Measurements from ENCODE around the gene TCF7L2.

Gene TCF7L2

DNA sequence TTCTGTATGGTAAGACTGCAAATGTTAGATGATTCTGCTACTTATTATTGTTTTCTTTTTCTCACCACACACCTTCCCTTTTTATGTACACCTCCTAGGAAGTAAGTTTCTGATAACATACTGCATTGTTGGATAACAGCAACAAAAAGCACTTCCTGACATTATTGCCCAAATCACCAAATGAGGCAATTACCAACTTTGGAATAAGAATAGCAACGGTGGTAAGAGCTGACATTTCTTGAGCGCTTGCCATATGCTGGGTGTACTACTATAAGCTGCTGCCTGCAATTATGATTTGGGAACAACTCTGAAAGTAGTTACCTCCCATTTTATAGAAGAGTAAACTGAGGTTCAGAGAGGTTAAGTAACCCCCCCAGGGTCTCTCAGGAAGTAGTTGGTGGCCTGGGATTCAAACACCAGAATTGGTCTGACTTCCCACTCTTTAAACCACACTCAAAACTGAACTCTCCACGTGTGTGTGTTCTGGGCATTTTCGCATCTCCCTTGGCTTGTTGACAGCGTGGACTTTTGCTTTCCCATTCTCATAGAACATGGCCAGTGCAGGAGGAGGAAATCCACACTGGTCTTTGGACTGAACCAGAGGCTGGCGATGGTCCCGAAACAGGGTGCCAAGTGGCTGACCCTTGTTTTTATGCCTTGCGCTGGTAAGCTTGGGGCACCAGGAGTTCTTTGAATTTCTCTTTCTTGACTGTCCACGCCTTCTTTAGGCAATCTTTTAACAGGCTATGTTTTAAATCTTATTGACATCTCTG is 71.4 kb downstream of the TCF7L2 start:
- no peak for DNase-seq (ENCODE audit: low read depth)
- TF ChIP-seq, protein P1, sequence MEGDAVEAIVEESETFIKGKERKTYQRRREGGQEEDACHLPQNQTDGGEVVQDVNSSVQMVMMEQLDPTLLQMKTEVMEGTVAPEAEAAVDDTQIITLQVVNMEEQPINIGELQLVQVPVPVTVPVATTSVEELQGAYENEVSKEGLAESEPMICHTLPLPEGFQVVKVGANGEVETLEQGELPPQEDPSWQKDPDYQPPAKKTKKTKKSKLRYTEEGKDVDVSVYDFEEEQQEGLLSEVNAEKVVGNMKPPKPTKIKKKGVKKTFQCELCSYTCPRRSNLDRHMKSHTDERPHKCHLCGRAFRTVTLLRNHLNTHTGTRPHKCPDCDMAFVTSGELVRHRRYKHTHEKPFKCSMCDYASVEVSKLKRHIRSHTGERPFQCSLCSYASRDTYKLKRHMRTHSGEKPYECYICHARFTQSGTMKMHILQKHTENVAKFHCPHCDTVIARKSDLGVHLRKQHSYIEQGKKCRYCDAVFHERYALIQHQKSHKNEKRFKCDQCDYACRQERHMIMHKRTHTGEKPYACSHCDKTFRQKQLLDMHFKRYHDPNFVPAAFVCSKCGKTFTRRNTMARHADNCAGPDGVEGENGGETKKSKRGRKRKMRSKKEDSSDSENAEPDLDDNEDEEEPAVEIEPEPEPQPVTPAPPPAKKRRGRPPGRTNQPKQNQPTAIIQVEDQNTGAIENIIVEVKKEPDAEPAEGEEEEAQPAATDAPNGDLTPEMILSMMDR (IDR thresholded peaks at IDR 0.05; ENCODE audit: control insufficient read depth, insufficient read depth, low read depth, low read length, missing control alignments) = no peak

DNA sequence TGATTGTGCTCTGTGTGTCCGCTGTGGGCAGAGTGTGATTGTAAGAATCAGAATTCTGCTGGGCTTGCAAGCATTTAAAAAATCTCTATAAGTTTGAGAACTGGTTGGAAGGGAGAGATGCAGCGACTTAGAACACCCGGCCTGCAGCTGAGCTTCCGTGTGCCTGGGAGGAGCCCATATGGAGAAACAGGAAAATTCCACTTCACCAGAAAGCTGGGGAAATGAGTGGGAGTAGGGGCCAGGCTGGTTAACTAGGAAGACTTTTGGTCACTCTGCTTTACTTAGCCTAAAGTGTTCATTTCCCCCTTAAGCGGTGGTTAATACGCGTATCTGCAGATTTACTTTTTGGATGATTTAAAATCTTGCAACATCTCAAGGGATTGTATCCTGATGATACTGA is 72.2 kb downstream of the TCF7L2 start:
- DNase-seq (ENCODE audit: low read depth) = no peak
- no peak overlapping the region for H3K4me3 ChIP-seq (ENCODE audit: control insufficient read depth, low read depth, low read length)
- TF ChIP-seq, protein P1 (IDR thresholded peaks at IDR 0.05; ENCODE audit: control insufficient read depth, insufficient read depth, low read depth, low read length, missing control alignments) = no peak

More for the DNA sequence above, 71.4 kb downstream of the TCF7L2 start:
- H3K4me3 ChIP-seq (ENCODE audit: control insufficient read depth, low read depth, low read length) = no peak overlapping the region

DNA sequence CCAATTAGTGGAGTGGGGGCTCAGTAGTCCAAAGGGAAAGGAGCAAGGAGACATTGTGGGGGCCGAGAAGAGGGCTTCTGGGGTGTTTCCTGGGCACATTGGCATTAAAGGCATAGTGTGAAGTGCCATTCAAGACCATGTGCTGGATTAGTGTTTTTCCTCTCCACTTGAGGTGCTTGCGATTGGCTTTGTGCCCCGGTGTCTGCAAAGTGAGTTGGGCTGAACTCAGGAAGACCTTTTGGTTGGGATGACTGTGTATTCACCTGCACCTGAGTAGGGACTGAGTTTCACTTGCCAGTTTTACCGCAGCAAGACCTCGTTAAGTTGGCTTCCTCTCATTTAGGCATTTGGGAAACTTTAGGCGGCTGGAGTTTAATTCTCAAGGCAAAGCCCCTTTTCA is 73.0 kb downstream of the TCF7L2 start:
- H3K4me3 ChIP-seq (ENCODE audit: control insufficient read depth, low read depth, low read length) = no peak overlapping the region
- DNase-seq (ENCODE audit: low read depth) = no peak
- TF ChIP-seq, protein P1 (IDR thresholded peaks at IDR 0.05; ENCODE audit: control insufficient read depth, insufficient read depth, low read depth, low read length, missing control alignments) = no peak

DNA sequence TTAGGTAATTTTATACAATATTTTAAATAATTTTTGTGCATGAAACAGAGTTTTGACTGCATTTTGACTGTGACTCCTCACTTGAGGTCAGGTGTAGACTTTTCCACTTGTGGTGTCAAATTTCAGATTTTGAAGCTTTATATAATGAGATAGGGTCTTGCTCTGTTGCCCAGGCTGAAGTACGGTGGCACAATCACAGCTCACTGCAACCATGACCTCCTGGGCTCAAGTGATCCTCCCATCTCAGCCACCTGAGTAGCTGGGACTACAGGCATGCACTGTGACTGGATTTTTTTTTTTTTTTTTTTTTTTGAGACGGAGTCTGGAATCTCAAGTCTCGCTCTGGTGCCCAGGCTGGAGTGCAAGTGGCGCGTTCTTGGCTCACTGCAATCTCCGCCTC is 74.9 kb downstream of the TCF7L2 start:
- no peak overlapping the region for H3K4me3 ChIP-seq (ENCODE audit: control insufficient read depth, low read depth, low read length)
- TF ChIP-seq, protein P1 (IDR thresholded peaks at IDR 0.05; ENCODE audit: control insufficient read depth, insufficient read depth, low read depth, low read length, missing control alignments) = no peak
- no peak for DNase-seq (ENCODE audit: low read depth)

DNA sequence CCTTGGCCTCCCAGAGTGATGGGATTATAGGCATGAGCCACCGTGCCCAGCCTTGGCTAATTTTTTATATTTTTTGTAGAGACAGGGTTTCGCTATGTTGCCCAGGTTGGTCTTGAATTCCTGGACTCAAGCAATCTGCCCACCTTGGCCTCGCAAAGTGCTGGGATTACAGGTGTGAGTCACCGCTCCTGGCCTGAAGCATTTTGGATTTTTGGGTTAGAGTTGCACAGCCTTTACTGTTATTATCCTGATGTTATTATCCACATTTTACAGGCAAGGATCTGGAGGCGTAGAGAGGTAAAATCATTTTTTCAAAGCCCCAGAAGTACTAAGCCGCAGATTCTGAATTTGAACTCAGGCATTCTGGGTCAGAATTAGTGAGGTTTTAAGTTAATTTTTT is 75.4 kb downstream of the TCF7L2 start:
- H3K4me3 ChIP-seq (ENCODE audit: control insufficient read depth, low read depth, low read length) = no peak overlapping the region
- TF ChIP-seq, protein P1 (IDR thresholded peaks at IDR 0.05; ENCODE audit: control insufficient read depth, insufficient read depth, low read depth, low read length, missing control alignments) = no peak
- DNase-seq (ENCODE audit: low read depth) = no peak

DNA sequence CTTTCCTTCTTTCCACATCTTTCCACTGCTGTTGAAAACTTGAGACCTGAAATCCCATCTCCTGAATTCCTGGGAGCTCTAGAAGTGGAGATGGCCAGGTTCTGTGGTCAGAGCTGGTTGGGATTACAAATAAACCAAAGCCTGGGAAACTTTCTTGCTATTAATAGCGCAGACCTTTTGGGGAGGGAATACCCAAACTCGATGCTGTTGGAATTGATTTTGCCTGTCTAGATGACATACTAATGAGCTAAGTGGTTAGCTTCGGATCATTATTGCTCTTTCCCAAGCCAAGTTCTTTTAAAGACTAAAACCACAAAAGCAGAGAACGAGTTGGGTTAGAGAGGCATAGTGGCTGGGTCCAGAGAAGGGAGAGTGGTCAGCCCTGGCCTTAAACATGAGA is 76.6 kb downstream of the TCF7L2 start:
- H3K4me3 ChIP-seq (ENCODE audit: control insufficient read depth, low read depth, low read length) = no peak overlapping the region
- peak; percentile 83 for DNase-seq (ENCODE audit: low read depth)
- TF ChIP-seq, protein P1 (IDR thresholded peaks at IDR 0.05; ENCODE audit: control insufficient read depth, insufficient read depth, low read depth, low read length, missing control alignments) = no peak

Data from AG09309 (cell line).